NAMALWA (cell line): Measurements from ENCODE around the gene LHX5.

Source experiments
- DNase-seq: peaks from one replicate; pipeline ENCODE4 v3.0.0-alpha.2; 2015; ENCODE audit warnings: low spot score

LHX5 gene

GRCh38 chr12:113464852-113465719 lies 6.6 kb downstream of the LHX5 start:
- DNase-seq = no peak

GRCh38 chr12:113464452-113464775 lies 7.3 kb downstream of the LHX5 start:
- no peak for DNase-seq

- no peak for DNase-seq
These were observed 7.8 kb downstream of the LHX5 start for GRCh38 chr12:113463746-113464451.

GRCh38 chr12:113462998-113463745 lies 8.5 kb downstream of the LHX5 start:
- no peak for DNase-seq

GRCh38 chr12:113462117-113462774 lies 9.4 kb downstream of the LHX5 start:
- DNase-seq = peak; percentile 75

- DNase-seq = peak; percentile 68
These were observed 10.0 kb downstream of the LHX5 start for GRCh38 chr12:113461666-113462065.

- DNase-seq = no peak
These were observed 11.7 kb downstream of the LHX5 start for GRCh38 chr12:113459981-113460380.

GRCh38 chr12:113457710-113458109 lies 14.0 kb downstream of the LHX5 start:
- no peak for DNase-seq

GRCh38 chr12:113457185-113457584 lies 14.5 kb downstream of the LHX5 start:
- DNase-seq = no peak

- DNase-seq = no peak
These were observed 14.9 kb downstream of the LHX5 start for GRCh38 chr12:113456761-113457160.

- no peak for DNase-seq
These were observed 15.5 kb downstream of the LHX5 start for GRCh38 chr12:113456199-113456598.

GRCh38 chr12:113453330-113453729 lies 18.3 kb downstream of the LHX5 start:
- no peak for DNase-seq

- DNase-seq = no peak
These were observed 19.2 kb downstream of the LHX5 start for GRCh38 chr12:113452458-113452857.

- DNase-seq = no peak
These were observed 21.8 kb downstream of the LHX5 start for GRCh38 chr12:113449839-113450238.

GRCh38 chr12:113449299-113449698 lies 22.4 kb downstream of the LHX5 start:
- DNase-seq = no peak

GRCh38 chr12:113448873-113449272 lies 22.8 kb downstream of the LHX5 start:
- no peak for DNase-seq

GRCh38 chr12:113445544-113446171 lies 26.0 kb downstream of the LHX5 start:
- peak; percentile 45 for DNase-seq

GRCh38 chr12:113443030-113443539 lies 28.6 kb downstream of the LHX5 start:
- no peak for DNase-seq

GRCh38 chr12:113440947-113441782 lies 30.5 kb downstream of the LHX5 start:
- DNase-seq = no peak

GRCh38 chr12:113440336-113440735 lies 31.3 kb downstream of the LHX5 start:
- no peak for DNase-seq

GRCh38 chr12:113439606-113440030 lies 32.1 kb downstream of the LHX5 start:
- peak; percentile 35 for DNase-seq
